Suppressor macrophage treated with lipopolysaccharide for 4 hours (primary cell): Measurements from ENCODE around the gene USP8.

Experiments used
- DNase-seq: peaks from one replicate; pipeline ENCODE4 v3.0.0-alpha.2; 2020

USP8 gene

DNA sequence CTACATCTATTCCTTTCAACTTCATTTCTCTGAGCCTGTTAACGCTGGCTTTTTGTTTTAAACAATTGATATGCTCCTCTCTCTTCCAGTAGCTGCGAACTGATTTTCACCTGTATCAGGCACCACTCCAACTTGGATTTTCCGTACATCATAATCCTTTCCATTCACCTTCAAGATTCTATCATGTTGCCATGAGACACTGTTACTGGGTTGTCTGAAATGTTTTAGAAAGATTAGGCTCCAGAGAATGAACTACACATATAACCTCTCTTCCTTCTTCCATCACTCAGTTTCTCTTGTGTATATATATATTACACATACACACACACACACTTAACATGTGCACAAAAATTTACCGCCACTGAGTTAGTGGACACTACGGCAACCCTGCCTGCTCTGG is 122.4 kb downstream of the USP8 start, which contains the start of gene USP50:
TSS of gene USP50 (minus strand) at position 101 of the 400 bp plus-strand sequence. CDS start 141 bp downstream, outside the sequence.
- no peak for DNase-seq

GRCh38 chr15:50549326-50549725 is 125.1 kb downstream of the USP8 start:
- no peak for DNase-seq

DNA sequence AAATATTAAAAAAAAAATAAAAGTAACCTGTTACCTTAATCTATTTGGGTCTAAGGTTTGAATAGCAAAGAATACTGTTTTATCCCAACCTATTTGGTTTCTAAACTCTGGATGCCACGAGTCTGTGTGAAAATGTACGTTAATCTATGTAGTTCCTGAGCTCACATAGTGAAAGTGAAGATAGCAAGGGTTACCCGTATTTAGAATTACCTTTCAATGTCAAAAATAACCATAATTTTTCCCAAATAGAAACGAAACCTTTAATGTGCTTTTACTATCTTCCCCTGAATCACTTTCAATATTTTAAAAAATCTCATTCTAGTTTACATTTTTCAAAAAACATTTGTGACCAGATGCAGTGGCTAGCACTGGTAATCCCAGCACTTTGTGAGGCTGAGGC is 128.0 kb downstream of the USP8 start:
- DNase-seq: no peak

GRCh38 chr15:50556642-50557371 is 132.6 kb downstream of the USP8 start:
- no peak for DNase-seq

GRCh38 chr15:50558012-50558411 is 133.8 kb downstream of the USP8 start:
- no peak for DNase-seq

GRCh38 chr15:50562735-50563640 is 138.8 kb downstream of the USP8 start:
- no peak for DNase-seq

- DNase-seq: no peak
Measured at GRCh38 chr15:50563756-50564155, 139.6 kb downstream of the USP8 start.
